Thoracic aorta (tissue), 2 donors: Measurements from ENCODE around the gene LMBRD2. TPM values are rescaled to one million over a fixed set of nuclear protein-coding genes. Genes with fewer than 3 reads are reported as not detected.
A peak's percentile ranks its signal among the peaks of the same experiment; 100 is the strongest.

Source experiments
- ATAC-seq: fragments of 150-250 bp; one replicate; pipeline ENCODE4 v1.8.0; 2017; ENCODE audit warnings: low read depth; ENCODE audit not compliant: insufficient number of reproducible peaks, low FRiP score
- DNase-seq: peaks from one replicate; pipeline ENCODE4 v3.0.0-alpha.2; 2020; ENCODE audit warnings: low spot score
- H3K27ac ChIP-seq, 2 donors: fragments of 200-600 bp; sonication (generic); 1 replicate in 1 of 2; 2 replicates in 1 of 2; pipeline ENCODE4 v1.5.1; 2016; ENCODE audit warnings: mild to moderate bottlenecking in 2 of 2, moderate library complexity in 2 of 2
- H3K27me3 ChIP-seq: fragments of 200-600 bp; sonication (generic); replicated peaks from 2 replicates; pipeline ENCODE4 v1.6.0; 2016; ENCODE audit warnings: mild to moderate bottlenecking; ENCODE audit not compliant: insufficient read depth
- H3K36me3 ChIP-seq: fragments of 200-600 bp; sonication (generic); one replicate; pipeline ENCODE4 v1.5.1; 2016
- H3K4me1 ChIP-seq, 2 donors: fragments of 200-600 bp; sonication (generic); 1 replicate in 1 of 2; 2 replicates in 1 of 2; pipeline versions ENCODE4 v1.5.1 to v1.6.0; 2016; ENCODE audit warnings: low read depth in 2 of 2, mild to moderate bottlenecking in 1 of 2; ENCODE audit not compliant: control insufficient read depth in 1 of 2
- H3K4me3 ChIP-seq: fragments of 200-600 bp; sonication (generic); 2 replicates; pipeline ENCODE4 v1.5.1; 2016; ENCODE audit warnings: mild to moderate bottlenecking
- H3K9me3 ChIP-seq: fragments of 200-600 bp; sonication (generic); 2 replicates; pipeline ENCODE4 v1.5.1; 2016
- CTCF ChIP-seq: fragments of 200-600 bp; sonication (generic); IDR thresholded peaks from one replicate; pipeline ENCODE4 v1.5.1; 2019; ENCODE audit warnings: antibody characterized with exemption
- total RNA-seq, 2 donors: library from RNA; depleted of rRNA; stranded (reverse); fragments of >200 nt; gene quantifications; one replicate each; pipeline versions ENCODE4 v1.1.0 to v1.2.3, GENCODE V29; 2016

Gene LMBRD2
- total RNA-seq, 2 donors from 2014 or later = 9.5 to 11.0 TPM

DNA sequence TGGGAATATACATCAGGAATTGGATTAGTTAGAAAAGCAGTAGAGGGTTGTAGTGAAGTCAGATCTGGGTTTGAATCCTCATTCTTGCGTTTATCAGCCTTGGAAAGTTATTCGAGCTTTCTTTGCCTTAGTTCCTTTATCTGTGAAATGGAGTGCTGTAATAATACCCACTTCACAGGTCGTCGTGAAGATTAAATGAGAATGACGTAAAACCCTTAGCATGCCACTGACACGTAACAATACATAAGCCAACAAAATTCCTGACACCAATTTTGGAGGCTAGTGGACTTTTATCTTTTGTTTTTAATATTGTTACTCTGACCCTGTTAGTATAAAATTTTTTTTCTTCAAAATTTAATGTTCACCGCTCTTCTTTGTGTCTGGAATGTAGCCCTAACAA is 3.6 kb upstream of the LMBRD2 start:
- Histone ChIP-seq H3K4me3 (no peak overlapping the region), H3K4me1 (peaks cover 5 to 34% of the 10 kb centered on the region in 2 donors), H3K36me3 (peaks cover 3% of the 10 kb centered on the region), H3K27me3 (no peaks in the 10 kb centered on the region), H3K27ac (no peak overlapping the region), H3K9me3 (no peaks in the 10 kb centered on the region)
- ATAC-seq (no peak), DNase-seq (no peak)
- no peak for TF ChIP-seq CTCF

GRCh38 chr5:36153726-36154125 is 2.0 kb upstream of the LMBRD2 start:
- no peaks in the 10 kb centered on the region for H3K27me3 ChIP-seq
- no peaks in the 10 kb centered on the region for H3K36me3 ChIP-seq
- TF ChIP-seq CTCF = no peak
- ATAC-seq = no peak
- DNase-seq = no peak
- H3K4me1 ChIP-seq = peaks cover 5 to 37% of the 10 kb centered on the region in 2 donors
- H3K27ac ChIP-seq = no peak overlapping the region
- no peak overlapping the region for H3K4me3 ChIP-seq
- no peaks in the 10 kb centered on the region for H3K9me3 ChIP-seq

GRCh38 chr5:36153298-36153677 is 1.6 kb upstream of the LMBRD2 start:
- peak overlapping the region; percentile 90 for H3K4me3 ChIP-seq
- no peaks in the 10 kb centered on the region for H3K9me3 ChIP-seq
- DNase-seq (no peak), ATAC-seq (no peak)
- no peak for TF ChIP-seq CTCF
- H3K36me3 ChIP-seq = no peaks in the 10 kb centered on the region
- H3K4me1 ChIP-seq = peaks cover 5 to 37% of the 10 kb centered on the region in 2 donors
- H3K27ac ChIP-seq = no peak overlapping the region
- H3K27me3 ChIP-seq = no peaks in the 10 kb centered on the region

- Histone ChIP-seq H3K4me1 (peaks cover 5 to 37% of the 10 kb centered on the region in 2 donors), H3K4me3 (peak overlapping the region; percentile 90), H3K27me3 (no peaks in the 10 kb centered on the region), H3K9me3 (no peaks in the 10 kb centered on the region), H3K27ac (peak overlapping the region in 1 of 2 donors; percentile 82), H3K36me3 (no peaks in the 10 kb centered on the region)
- DNase-seq = no peak
- ATAC-seq = no peak
- TF ChIP-seq CTCF = no peak
Measured at GRCh38 chr5:36152324-36153297, 924 bp upstream of the LMBRD2 start.

GRCh38 chr5:36150676-36151433 is 832 bp downstream of the LMBRD2 start:
- no peak for ATAC-seq
- DNase-seq = no peak
- peak overlapping the region; percentile 75 to 82 for H3K27ac ChIP-seq

More at GRCh38 chr5:36150676-36151433, 832 bp downstream of the LMBRD2 start:
- no peaks in the 10 kb centered on the region for H3K9me3 ChIP-seq
- peak overlapping the region; percentile 90 for H3K4me3 ChIP-seq
- peaks cover 5 to 30% of the 10 kb centered on the region in 2 donors for H3K4me1 ChIP-seq
- no peak for TF ChIP-seq CTCF
- no peaks in the 10 kb centered on the region for H3K36me3 ChIP-seq
- H3K27me3 ChIP-seq = no peaks in the 10 kb centered on the region
